Hematopoietic multipotent progenitor cell treated with erythropoietin and hydrocortisone succinate and interleukin-3 and kit ligand, for 4 days (in vitro differentiated cells): ENCODE results near the gene FBXL7.
A peak's percentile ranks its signal among the peaks of the same experiment; 100 is the strongest.

ENCODE experiments used
- DNase-seq: peaks from one replicate; pipeline ENCODE4 v3.0.0-alpha.2; 2015

FBXL7 gene

GRCh38 chr5:15585128-15585527 is 85.1 kb downstream of the FBXL7 start:
- DNase-seq, result no peak

GRCh38 chr5:15585841-15586591 is 86.0 kb downstream of the FBXL7 start:
- DNase-seq, result no peak

GRCh38 chr5:15587916-15588315 is 87.9 kb downstream of the FBXL7 start:
- no peak for DNase-seq

- no peak for DNase-seq
These were observed 92.7 kb downstream of the FBXL7 start for GRCh38 chr5:15592728-15593127.

- DNase-seq, result no peak
These were observed 95.1 kb downstream of the FBXL7 start for GRCh38 chr5:15594977-15595568.

- no peak for DNase-seq
These were observed 95.9 kb downstream of the FBXL7 start for GRCh38 chr5:15595929-15596328.

- no peak for DNase-seq
These were observed 97.0 kb downstream of the FBXL7 start for GRCh38 chr5:15596936-15597335.

GRCh38 chr5:15597804-15598203 is 97.8 kb downstream of the FBXL7 start:
- DNase-seq, result no peak

- DNase-seq, result peak; percentile 24
These were observed 98.4 kb downstream of the FBXL7 start for GRCh38 chr5:15598294-15598902.

GRCh38 chr5:15600035-15600434 is 100.1 kb downstream of the FBXL7 start:
- DNase-seq, result peak; percentile 7

- no peak for DNase-seq
These were observed 101.3 kb downstream of the FBXL7 start for GRCh38 chr5:15601274-15601673.

- no peak for DNase-seq
These were observed 101.9 kb downstream of the FBXL7 start for GRCh38 chr5:15601853-15602252.

- DNase-seq, result no peak
These were observed 105.0 kb downstream of the FBXL7 start for GRCh38 chr5:15604986-15605385.

- no peak for DNase-seq
These were observed 106.2 kb downstream of the FBXL7 start for GRCh38 chr5:15606197-15606596.

- DNase-seq, result no peak
These were observed 107.1 kb downstream of the FBXL7 start for GRCh38 chr5:15607076-15607475.

- DNase-seq, result no peak
These were observed 109.2 kb downstream of the FBXL7 start for GRCh38 chr5:15609076-15609725.

- no peak for DNase-seq
These were observed 110.2 kb downstream of the FBXL7 start for GRCh38 chr5:15610216-15610615.

GRCh38 chr5:15611008-15611407 is 111.0 kb downstream of the FBXL7 start:
- DNase-seq, result no peak

- no peak for DNase-seq
These were observed 113.1 kb downstream of the FBXL7 start for GRCh38 chr5:15612915-15613635.

GRCh38 chr5:15614679-15615078 is 114.7 kb downstream of the FBXL7 start:
- no peak for DNase-seq

- no peak for DNase-seq
These were observed 115.9 kb downstream of the FBXL7 start for GRCh38 chr5:15615859-15616258.

- DNase-seq, result no peak
These were observed 119.0 kb downstream of the FBXL7 start for GRCh38 chr5:15618938-15619337.

- DNase-seq, result no peak
These were observed 120.5 kb downstream of the FBXL7 start for GRCh38 chr5:15620501-15620900.
